GM12878 (cell line): Measurements from ENCODE around the gene DAB2IP. TPM values are rescaled to one million over a fixed set of nuclear protein-coding genes. Genes with fewer than 3 reads are reported as not detected.

Experiments used
- ATAC-seq: fragments of 200-7000 bp; cut with Tn5 transposase; 3 replicates; pipeline ENCODE4 v1.9.1; 2020; ENCODE audit warnings: mild to moderate bottlenecking, moderate library complexity
- BruUV-seq: library from RNA; stranded (reverse); fragments of 400-500 nt; replicated peaks from 2 replicates; lab custom pipeline; 2021; lab: Mats Ljungman, UMichigan
- CTCF ChIA-PET: fragments of 300-600 bp; sonication (Branson Sonifier 250); formaldehyde crosslinking; extraction: SDS; loops from one replicate; lab custom pipeline; 2021; ENCODE audit warnings: inconsistent platforms; lab: Yijun Ruan, JAX
- POLR2A ChIA-PET: fragments of 350-600 bp; formaldehyde crosslinking; extraction: SDS; loops from one replicate; lab custom pipeline; 2021; ENCODE audit warnings: inconsistent platforms; lab: Charles Lee
- RAD21 ChIA-PET: fragments of 300-600 bp; sonication (Branson Sonifier 250); formaldehyde crosslinking; loops from one replicate; lab custom pipeline; 2023; ENCODE audit warnings: antibody characterized with exemption; ENCODE audit not compliant: unreplicated experiment; lab: Charles Lee
- SMC1A ChIA-PET: fragments of 300-600 bp; sonication (Branson Sonifier 250); formaldehyde crosslinking; loops from one replicate; lab custom pipeline; 2023; ENCODE audit not compliant: unreplicated experiment, uncharacterized antibody; lab: Charles Lee
- DNase-seq: peaks from one replicate; pipeline ENCODE4 v3.0.0-alpha.2; 2011; ENCODE audit warnings: low read depth, low spot score
- FAIRE-seq: peaks from 3 replicates; lab custom pipeline; 2011; peaks lifted over from hg19 to GRCh38; lab: Jason Lieb, UNC
- H2AFZ ChIP-seq: 2 replicates; pipeline ENCODE4 v1.6.0; 2011; ENCODE audit warnings: low read depth, low read length, control low read depth; ENCODE audit not compliant: control insufficient read depth
- H3K27ac ChIP-seq: 2 replicates; pipeline ENCODE4 v1.5.1; 2011; ENCODE audit warnings: control low read depth; ENCODE audit not compliant: control insufficient read depth, insufficient read depth
- H3K27me3 ChIP-seq, 2 experiments: replicated peaks in 1 of 2; 2 replicates each; pipeline versions ENCODE4 v1.6.0 to v1.6.1; 2011; ENCODE audit warnings: low read length in 1 of 2; ENCODE audit not compliant: control insufficient read depth in 2 of 2, insufficient read depth in 2 of 2
- H3K36me3 ChIP-seq, 2 experiments: 2 replicates each; pipeline ENCODE4 v1.5.1; 2011; ENCODE audit warnings: low read length in 1 of 2; ENCODE audit not compliant: control insufficient read depth in 2 of 2, insufficient read depth in 2 of 2
- H3K4me1 ChIP-seq: 2 replicates; pipeline ENCODE4 v1.6.1; 2011; ENCODE audit warnings: mild to moderate bottlenecking, low read length, moderate library complexity, mixed read lengths; ENCODE audit not compliant: control insufficient read depth, insufficient read depth
- H3K4me2 ChIP-seq: 2 replicates; pipeline ENCODE4 v1.6.0; 2011; ENCODE audit warnings: control low read depth; ENCODE audit not compliant: control insufficient read depth, insufficient read depth
- H3K4me3 ChIP-seq: fragments of 200-600 bp; sonication (generic); 2 replicates; pipeline ENCODE4 v1.5.1; 2016
- H3K79me2 ChIP-seq: 2 replicates; pipeline ENCODE4 v1.6.0; 2011; ENCODE audit warnings: low read length; ENCODE audit not compliant: control insufficient read depth, insufficient read depth
- H3K9ac ChIP-seq: 2 replicates; pipeline ENCODE4 v1.8.0; 2011; ENCODE audit warnings: low read length, control low read depth, mixed read lengths; ENCODE audit not compliant: control insufficient read depth, insufficient read depth
- H3K9me3 ChIP-seq: replicated peaks from 3 replicates; pipeline ENCODE4 v1.5.1; 2011; ENCODE audit warnings: mild to moderate bottlenecking, low read length; ENCODE audit not compliant: control insufficient read depth, insufficient read depth
- H4K20me1 ChIP-seq: 2 replicates; pipeline ENCODE4 v1.6.0; 2011; ENCODE audit not compliant: control insufficient read depth, insufficient read depth
- DPF2 ChIP-seq: fragments of 450-650 bp; IDR thresholded peaks from 2 replicates; pipeline ENCODE4 v1.6.1; 2017; ENCODE audit warnings: mild to moderate bottlenecking
- ETV6 ChIP-seq, 2 experiments: fragments of 450-650 bp in 1 of 2; IDR thresholded peaks in 1 of 2; conservative IDR thresholded peaks in 1 of 2; 2 replicates each; pipeline ENCODE4 v1.6.1; 2014; ENCODE audit warnings: antibody characterized with exemption in 1 of 2, borderline replicate concordance in 1 of 2, low read depth in 1 of 2, mild to moderate bottlenecking in 1 of 2, moderate library complexity in 1 of 2
- HDGF ChIP-seq: fragments of 450-650 bp; IDR thresholded peaks from 2 replicates; pipeline ENCODE4 v1.6.1; 2016; ENCODE audit warnings: antibody characterized with exemption
- KLF5 ChIP-seq: fragments of 450-650 bp; IDR thresholded peaks from 2 replicates; pipeline ENCODE4 v1.6.1; 2014; ENCODE audit warnings: mild to moderate bottlenecking; ENCODE audit not compliant: partially characterized antibody
- PAX8 ChIP-seq: fragments of 450-650 bp; IDR thresholded peaks from 2 replicates; pipeline ENCODE4 v1.6.1; 2017; ENCODE audit warnings: mild to moderate bottlenecking, moderate library complexity
- PML ChIP-seq: IDR thresholded peaks from 2 replicates; pipeline ENCODE4 v1.6.1; 2012; ENCODE audit warnings: low read length, inconsistent platforms
- POU2F2 ChIP-seq: IDR thresholded peaks from 3 replicates; pipeline ENCODE4 v1.6.1; 2011; ENCODE audit warnings: low read depth, mild to moderate bottlenecking, low read length, borderline replicate concordance
- RFX5 ChIP-seq: IDR thresholded peaks from 2 replicates; pipeline ENCODE4 v1.6.1; 2011; ENCODE audit warnings: low read depth, low read length, improper control_type of control experiment
- SREBF1 ChIP-seq: IDR thresholded peaks from 2 replicates; pipeline ENCODE4 v1.6.1; 2012; ENCODE audit warnings: mild to moderate bottlenecking, low read length
- ZBTB11 ChIP-seq: fragments of 450-650 bp; formaldehyde crosslinking; IDR thresholded peaks from 2 replicates; pipeline ENCODE4 v1.5.0; 2022; ENCODE audit warnings: mild to moderate bottlenecking, missing genetic modification characterization
- WGBS: methylation state at CpG from one replicate; pipeline ENCODE4 v1.1.6; 2016; ENCODE audit warnings: low lambda C conversion rate; ENCODE audit not compliant: insufficient replicate concordance, insufficient coverage; ENCODE audit errors: missing lambda C conversion rate; 5-methylcytosine and 5-hydroxymethylcytosine counted together
- in situ Hi-C: fragments of 300-500 bp; cut with MboI; formaldehyde crosslinking; loops from 9 replicates; pipeline ENCODE4 v1.14.3; 2018; ENCODE audit warnings: mixed read lengths
- intact Hi-C: fragments of 100-400 bp; cut with micrococcal nuclease; formaldehyde crosslinking; loops from one replicate; pipeline ENCODE4 v1.14.2; 2022; ENCODE audit not compliant: unreplicated experiment
- polyA plus RNA-seq, 11 experiments: library from polyadenylated mRNA; depleted of rRNA in 4 of 11; unstranded in 6 of 11; stranded (reverse) in 5 of 11; fragments of >200 nt; fragmentation: Nextera tagmentation in 4 of 11; fragmentation: Illumina TruSeq in 1 of 11; extraction: Ambion mirVana in 4 of 11; extraction: Trizol in 1 of 11; gene quantifications; 1 replicate in 1 of 11; 2 replicates in 10 of 11; pipeline versions ENCODE4 v1.2.1 to v1.2.3, GENCODE V29; 2011 to 2016; ENCODE audit warnings: inconsistent platforms in 2 of 11, missing spikeins in 2 of 11, low read depth in 1 of 11
- total RNA-seq, 4 experiments: library from RNA; depleted of rRNA in 3 of 4; stranded (reverse); fragments of >200 nt in 3 of 4; fragmentation: Illumina TruSeq in 1 of 4; extraction: Trizol in 1 of 4; gene quantifications; 2 replicates each; pipeline versions ENCODE4 v1.2.1 to v1.2.3, GENCODE V29; 2013 to 2021

DAB2IP gene
- total and polyA plus RNA-seq, 10 of the 15 experiments (the other 5 are each of a cell fraction or from before 2014, with no cell fraction given): 0.03 to 0.38 (median 0.14) TPM; not detected in 6

- no peak for TF ChIP-seq ZBTB11 (CRISPR knock-in tag)
- TF ChIP-seq DPF2: no peak
- TF ChIP-seq PAX8: no peak
These were observed 63.4 kb downstream of the DAB2IP start (continued) for GRCh38 chr9:121714873-121715272.

GRCh38 chr9:121717141-121717991 is 65.9 kb downstream of the DAB2IP start:
- RAD21 ChIA-PET: no interaction called here
- CTCF ChIA-PET: no interaction called here

More at GRCh38 chr9:121717141-121717991, 65.9 kb downstream of the DAB2IP start:
- TF ChIP-seq ETV6 (conservative IDR thresholded peaks at IDR 0.05 in 1 of 2, IDR thresholded peaks at IDR 0.05 in 1 of 2; ENCODE audit: borderline replicate concordance in 1 of 2, low read depth in 1 of 2) (no peak), HDGF (no peak), SREBF1 (no peak), RFX5 (no peak), POU2F2 (no peak), PML (no peak), KLF5 (no peak)
- FAIRE-seq (no peak), DNase-seq (no peak), ATAC-seq (no peak)
- H2AFZ ChIP-seq: no peak overlapping the region
- no TSS peak for BruUV-seq
- WGBS: 51% methylated on average over 19 of the region's 19 CpGs
- H4K20me1 ChIP-seq: no peaks in the 10 kb centered on the region; the same call in 1 of the 2 replicates
- POLR2A ChIA-PET: no interaction called here
- no peaks in the 10 kb centered on the region for H3K36me3 ChIP-seq
- SMC1A ChIA-PET: no interaction called here
- H3K4me1 ChIP-seq: peaks cover 7% of the 10 kb centered on the region
- no peak overlapping the region for H3K4me3 ChIP-seq
- H3K79me2 ChIP-seq: no peaks in the 10 kb centered on the region
- no peaks in the 10 kb centered on the region for H3K9me3 ChIP-seq
- in situ Hi-C loops (no loop called here), intact Hi-C loops (no loop called here)
- no peak overlapping the region for H3K27ac ChIP-seq
- H3K27me3 ChIP-seq: peaks cover 0 to 2% of the 10 kb centered on the region in 2 experiments; a peak in 2 of 4 replicates
- no peak overlapping the region for H3K4me2 ChIP-seq
- no peak overlapping the region for H3K9ac ChIP-seq
